ENCODE data around the gene FRMD4A.

FRMD4A gene

GRCh38 chr10:13730306-13730652 lies 600.4 kb downstream of the FRMD4A start:
- CTCF ChIA-PET: interaction anchor here (1.4 kb wide), 1 partner anchor 71 kb away, joined by 3 read pairs; no protein-coding TSS in a partner anchor
- no peak for TF ChIP-seq CTCF (IDR thresholded peaks at IDR 0.05; ENCODE audit: control extremely low read depth, extremely low read depth, low read depth, missing control alignments)
- POLR2A ChIA-PET: no interaction called here
- no peak for DNase-seq (ENCODE audit: extremely low spot score)

- ChIA-PET POLR2A (no interaction called here), CTCF (interaction anchor here (1.4 kb wide), 1 partner anchor 70 kb away, joined by 3 read pairs; no protein-coding TSS in a partner anchor)
- TF ChIP-seq CTCF (IDR thresholded peaks at IDR 0.05; ENCODE audit: control extremely low read depth, extremely low read depth, low read depth, missing control alignments): no peak
- no peak for DNase-seq (ENCODE audit: extremely low spot score)
Measured at GRCh38 chr10:13729586-13730305, 601.0 kb downstream of the FRMD4A start.

- no peak for DNase-seq (ENCODE audit: extremely low spot score)
- POLR2A ChIA-PET: no interaction called here
- CTCF ChIA-PET: no interaction called here
- TF ChIP-seq CTCF (IDR thresholded peaks at IDR 0.05; ENCODE audit: control extremely low read depth, extremely low read depth, low read depth, missing control alignments): no peak
Measured at GRCh38 chr10:13728898-13729535, 601.7 kb downstream of the FRMD4A start.

- ChIA-PET POLR2A (no interaction called here), CTCF (interaction anchor here (1.1 to 1.7 kb wide), 2 partner anchors 8 to 12 kb away, joined by 5 to 6 read pairs; no protein-coding TSS in a partner anchor)
- TF ChIP-seq CTCF (IDR thresholded peaks at IDR 0.05; ENCODE audit: control extremely low read depth, extremely low read depth, low read depth, missing control alignments): no peak
- DNase-seq (ENCODE audit: extremely low spot score): no peak
Measured at GRCh38 chr10:13725594-13725993, 605.1 kb downstream of the FRMD4A start.

- CTCF ChIA-PET: interaction anchor here (1.7 to 3.3 kb wide), 3 partner anchors 9 to 19 kb away, joined by 6 to 14 read pairs (median 11); no protein-coding TSS in a partner anchor
- TF ChIP-seq CTCF (IDR thresholded peaks at IDR 0.05; ENCODE audit: control extremely low read depth, extremely low read depth, low read depth, missing control alignments): no peak
- DNase-seq (ENCODE audit: extremely low spot score): no peak
- POLR2A ChIA-PET: no interaction called here
Measured at GRCh38 chr10:13724484-13724883, 606.2 kb downstream of the FRMD4A start.

GRCh38 chr10:13722747-13723653 lies 607.7 kb downstream of the FRMD4A start:
- CTCF ChIA-PET: interaction anchor here (1.0 to 3.3 kb wide), 7 partner anchors 10 to 136 kb away, joined by 3 to 14 read pairs (median 7); partner anchors contain the start of gene PRPF18
- POLR2A ChIA-PET: no interaction called here
- TF ChIP-seq CTCF (IDR thresholded peaks at IDR 0.05; ENCODE audit: control extremely low read depth, extremely low read depth, low read depth, missing control alignments): no peak
- peak; percentile 39 for DNase-seq (ENCODE audit: extremely low spot score)
